Measurements from ENCODE around the gene AFDN. TPM values are rescaled to one million over a fixed set of nuclear protein-coding genes. Genes with fewer than 3 reads are reported as not detected.

AFDN gene
- total and polyA plus RNA-seq, 2 experiments from 2014 or later, result 66.9 to 200 TPM

GRCh38 chr6:168014428-168014827 lies 187.7 kb downstream of the AFDN start (continued):
- TF ChIP-seq, protein P1, sequence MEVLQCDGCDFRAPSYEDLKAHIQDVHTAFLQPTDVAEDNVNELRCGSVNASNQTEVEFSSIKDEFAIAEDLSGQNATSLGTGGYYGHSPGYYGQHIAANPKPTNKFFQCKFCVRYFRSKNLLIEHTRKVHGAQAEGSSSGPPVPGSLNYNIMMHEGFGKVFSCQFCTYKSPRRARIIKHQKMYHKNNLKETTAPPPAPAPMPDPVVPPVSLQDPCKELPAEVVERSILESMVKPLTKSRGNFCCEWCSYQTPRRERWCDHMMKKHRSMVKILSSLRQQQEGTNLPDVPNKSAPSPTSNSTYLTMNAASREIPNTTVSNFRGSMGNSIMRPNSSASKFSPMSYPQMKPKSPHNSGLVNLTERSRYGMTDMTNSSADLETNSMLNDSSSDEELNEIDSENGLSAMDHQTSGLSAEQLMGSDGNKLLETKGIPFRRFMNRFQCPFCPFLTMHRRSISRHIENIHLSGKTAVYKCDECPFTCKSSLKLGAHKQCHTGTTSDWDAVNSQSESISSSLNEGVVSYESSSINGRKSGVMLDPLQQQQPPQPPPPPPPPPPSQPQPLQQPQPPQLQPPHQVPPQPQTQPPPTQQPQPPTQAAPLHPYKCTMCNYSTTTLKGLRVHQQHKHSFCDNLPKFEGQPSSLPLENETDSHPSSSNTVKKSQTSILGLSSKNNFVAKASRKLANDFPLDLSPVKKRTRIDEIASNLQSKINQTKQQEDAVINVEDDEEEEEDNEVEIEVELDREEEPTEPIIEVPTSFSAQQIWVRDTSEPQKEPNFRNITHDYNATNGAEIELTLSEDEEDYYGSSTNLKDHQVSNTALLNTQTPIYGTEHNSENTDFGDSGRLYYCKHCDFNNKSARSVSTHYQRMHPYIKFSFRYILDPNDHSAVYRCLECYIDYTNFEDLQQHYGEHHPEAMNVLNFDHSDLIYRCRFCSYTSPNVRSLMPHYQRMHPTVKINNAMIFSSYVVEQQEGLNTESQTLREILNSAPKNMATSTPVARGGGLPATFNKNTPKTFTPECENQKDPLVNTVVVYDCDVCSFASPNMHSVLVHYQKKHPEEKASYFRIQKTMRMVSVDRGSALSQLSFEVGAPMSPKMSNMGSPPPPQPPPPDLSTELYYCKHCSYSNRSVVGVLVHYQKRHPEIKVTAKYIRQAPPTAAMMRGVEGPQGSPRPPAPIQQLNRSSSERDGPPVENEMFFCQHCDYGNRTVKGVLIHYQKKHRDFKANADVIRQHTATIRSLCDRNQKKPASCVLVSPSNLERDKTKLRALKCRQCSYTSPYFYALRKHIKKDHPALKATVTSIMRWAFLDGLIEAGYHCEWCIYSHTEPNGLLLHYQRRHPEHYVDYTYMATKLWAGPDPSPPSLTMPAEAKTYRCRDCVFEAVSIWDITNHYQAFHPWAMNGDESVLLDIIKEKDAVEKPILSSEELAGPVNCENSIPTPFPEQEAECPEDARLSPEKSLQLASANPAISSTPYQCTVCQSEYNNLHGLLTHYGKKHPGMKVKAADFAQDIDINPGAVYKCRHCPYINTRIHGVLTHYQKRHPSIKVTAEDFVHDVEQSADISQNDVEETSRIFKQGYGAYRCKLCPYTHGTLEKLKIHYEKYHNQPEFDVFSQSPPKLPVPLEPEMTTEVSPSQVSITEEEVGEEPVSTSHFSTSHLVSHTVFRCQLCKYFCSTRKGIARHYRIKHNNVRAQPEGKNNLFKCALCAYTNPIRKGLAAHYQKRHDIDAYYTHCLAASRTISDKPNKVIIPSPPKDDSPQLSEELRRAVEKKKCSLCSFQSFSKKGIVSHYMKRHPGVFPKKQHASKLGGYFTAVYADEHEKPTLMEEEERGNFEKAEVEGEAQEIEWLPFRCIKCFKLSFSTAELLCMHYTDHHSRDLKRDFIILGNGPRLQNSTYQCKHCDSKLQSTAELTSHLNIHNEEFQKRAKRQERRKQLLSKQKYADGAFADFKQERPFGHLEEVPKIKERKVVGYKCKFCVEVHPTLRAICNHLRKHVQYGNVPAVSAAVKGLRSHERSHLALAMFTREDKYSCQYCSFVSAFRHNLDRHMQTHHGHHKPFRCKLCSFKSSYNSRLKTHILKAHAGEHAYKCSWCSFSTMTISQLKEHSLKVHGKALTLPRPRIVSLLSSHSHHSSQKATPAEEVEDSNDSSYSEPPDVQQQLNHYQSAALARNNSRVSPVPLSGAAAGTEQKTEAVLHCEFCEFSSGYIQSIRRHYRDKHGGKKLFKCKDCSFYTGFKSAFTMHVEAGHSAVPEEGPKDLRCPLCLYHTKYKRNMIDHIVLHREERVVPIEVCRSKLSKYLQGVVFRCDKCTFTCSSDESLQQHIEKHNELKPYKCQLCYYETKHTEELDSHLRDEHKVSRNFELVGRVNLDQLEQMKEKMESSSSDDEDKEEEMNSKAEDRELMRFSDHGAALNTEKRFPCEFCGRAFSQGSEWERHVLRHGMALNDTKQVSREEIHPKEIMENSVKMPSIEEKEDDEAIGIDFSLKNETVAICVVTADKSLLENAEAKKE (CRISPR knock-in tag; IDR thresholded peaks at IDR 0.05), result no peak

GRCh38 chr6:168015009-168015408 lies 188.3 kb downstream of the AFDN start:
- H3K4me3 Mint-ChIP-seq, result no peak overlapping the region
- Histone ChIP-seq H3K4me3 (no peak overlapping the region), H3K4me1 (ENCODE audit: insufficient read depth) (no peaks in the 10 kb centered on the region), H3K4me2 (no peak overlapping the region), H3K27ac (ENCODE audit: low read depth) (no peak overlapping the region), H3K36me3 (ENCODE audit: insufficient read depth) (no peaks in the 10 kb centered on the region), H2AFZ (no peak overlapping the region), H3K79me2 (replicated peaks; ENCODE audit: insufficient read depth) (no peaks in the 10 kb centered on the region), H4K20me1 (replicated peaks; ENCODE audit: insufficient read depth) (no peaks in the 10 kb centered on the region), H3K27me3 (ENCODE audit: insufficient read depth) (no peaks in the 10 kb centered on the region), H3K9me2 (ENCODE audit: insufficient read depth) (no peaks in the 10 kb centered on the region), H3F3A (replicated peaks; ENCODE audit: low read depth) (no peaks in the 10 kb centered on the region)
- H3K36me3 Mint-ChIP-seq (ENCODE audit: low read depth), result peaks cover 7% of the 10 kb centered on the region; the same call in 1 of the 3 replicates
- no peaks in the 10 kb centered on the region for H3K27me3 Mint-ChIP-seq (ENCODE audit: insufficient read depth, low read depth, poor library complexity)
- peaks cover 9% of the 10 kb centered on the region; the same call in 2 of the 3 replicates for H3K4me1 Mint-ChIP-seq
- DNase-seq (ENCODE audit: low spot score), result no peak
- H3K9me3 Mint-ChIP-seq, result peaks cover 15% of the 10 kb centered on the region
- TF ChIP-seq POLR2AphosphoS5 (IDR thresholded peaks at IDR 0.05; ENCODE audit: low read depth) (no peak), EZH2 (IDR thresholded peaks at IDR 0.05; ENCODE audit: low read depth, unreplicated experiment) (no peak), ZNF114 (CRISPR knock-in tag; IDR thresholded peaks at IDR 0.05) (no peak)
- ATAC-seq, result no peak
- no peak overlapping the region for H3K27ac Mint-ChIP-seq
